Spleen (tissue), 11 donors: ENCODE results near the gene SHF. TPM values are rescaled to one million over a fixed set of nuclear protein-coding genes. Genes with fewer than 3 reads are reported as not detected.

Experiments used
- DNase-seq: peaks from one replicate; pipeline ENCODE4 v3.0.0-alpha.2; 2020
- H3K27ac ChIP-seq, 8 donors: fragments of 200-600 bp; sonication (generic) in 7 of 8; 1 replicate in 4 of 8; 2 replicates in 4 of 8; pipeline versions ENCODE4 v1.5.0 to v1.8.0; 2016 to 2021; ENCODE audit warnings: inconsistent platforms in 4 of 8, mild to moderate bottlenecking in 4 of 8, moderate library complexity in 1 of 8
- H3K27me3 ChIP-seq, 7 donors: fragments of 200-600 bp; sonication (generic) in 6 of 7; replicated peaks in 1 of 7; 1 replicate in 4 of 7; 2 replicates in 3 of 7; pipeline versions ENCODE4 v1.5.0 to v1.8.0; 2016 to 2021; ENCODE audit warnings: inconsistent platforms in 3 of 7, mild to moderate bottlenecking in 1 of 7
- H3K36me3 ChIP-seq, 6 donors: fragments of 200-600 bp; sonication (generic) in 5 of 6; 1 replicate in 4 of 6; 2 replicates in 2 of 6; pipeline versions ENCODE4 v1.5.0 to v1.8.0; 2016 to 2021; ENCODE audit warnings: inconsistent platforms in 2 of 6
- H3K4me1 ChIP-seq, 6 donors: fragments of 200-600 bp; sonication (generic) in 5 of 6; 1 replicate in 3 of 6; 2 replicates in 3 of 6; pipeline versions ENCODE4 v1.5.0 to v1.8.0; 2016 to 2021; ENCODE audit warnings: inconsistent platforms in 3 of 6
- H3K4me3 ChIP-seq, 8 donors: fragments of 200-600 bp; sonication (generic) in 7 of 8; 1 replicate in 4 of 8; 2 replicates in 4 of 8; pipeline versions ENCODE4 v1.5.0 to v1.8.0; 2016 to 2021; ENCODE audit warnings: inconsistent platforms in 4 of 8, mild to moderate bottlenecking in 4 of 8, moderate library complexity in 2 of 8
- H3K9me3 ChIP-seq, 8 donors: fragments of 200-600 bp; sonication (generic) in 7 of 8; 1 replicate in 4 of 8; 2 replicates in 4 of 8; pipeline versions ENCODE4 v1.5.0 to v1.8.0; 2016 to 2021; ENCODE audit warnings: inconsistent platforms in 4 of 8
- POLR2A ChIP-seq, 3 donors: fragments of 450-650 bp; IDR thresholded peaks; one replicate each; pipeline ENCODE4 v1.5.1; 2017; ENCODE audit warnings: antibody characterized with exemption in 3 of 3, mild to moderate bottlenecking in 1 of 3
- POLR2AphosphoS5 ChIP-seq, 3 donors: sonication (generic); formaldehyde crosslinking; IDR thresholded peaks; one replicate each; pipeline ENCODE4 v1.5.1; 2017; ENCODE audit warnings: antibody characterized with exemption in 3 of 3
- WGBS, 5 donors: extraction: QIAGEN DNeasy Blood & Tissue Kit in 3 of 5; methylation state at CpG; one replicate each; pipeline versions ENCODE4 v1.1.5 to v1.1.7; 2013 to 2018; 5-methylcytosine and 5-hydroxymethylcytosine counted together
- intact Hi-C: fragments of 100-400 bp; cut with DNase I; formaldehyde crosslinking; loops from one replicate; pipeline ENCODE4 v1.15.0; 2023; ENCODE audit warnings: low total_unique reads
- polyA plus RNA-seq, 3 donors: library from polyadenylated mRNA; stranded (reverse); fragments of 200-250 nt; gene quantifications; one replicate each; pipeline ENCODE4 v1.2.1, GENCODE V29; 2013
- total RNA-seq, 7 donors: library from RNA; depleted of rRNA in 3 of 7; stranded (reverse); fragments of >200 nt in 3 of 7; fragmentation: NEBNext Ultra II Directional in 4 of 7; extraction: Animal tissue kit (Norgen Biotek cat#: 25700) in 4 of 7; gene quantifications; one replicate each; pipeline versions ENCODE4 v1.1.0 to v1.2.1, GENCODE V29; 2016 to 2021
- TF ChIP-seq, protein P1 (sequence below), 11 experiments: fragments of 200-600 bp in 7 of 11; fragments of 450-650 bp in 4 of 11; sonication (generic) in 4 of 11; IDR thresholded peaks in 8 of 11; conservative IDR thresholded peaks in 3 of 11; 1 replicate in 7 of 11; 2 replicates in 4 of 11; pipeline versions ENCODE4 v1.4.0 to v1.8.0; 2016 to 2021; ENCODE audit warnings: antibody characterized with exemption in 11 of 11, inconsistent platforms in 4 of 11, mild to moderate bottlenecking in 1 of 11
- donor health status: healthy with polysubstance abuse.
- donor health status: DM: no; HTN: no; CAD: no; lungs with moderate emphysema.
- donor health status: DM: no; HTN: no; CAD: no.
- donor health status: Bipolar disorder and iron deficiency.
- donor health status: healthy.
- donor health status: DM: no; HTN: no; CAD: no.
- donor health status: DM: yes; HTN: yes; CAD: no.

SHF gene
- total and polyA plus RNA-seq, 10 donors: 1.9 to 8.8 (median 5.7) TPM

DNA sequence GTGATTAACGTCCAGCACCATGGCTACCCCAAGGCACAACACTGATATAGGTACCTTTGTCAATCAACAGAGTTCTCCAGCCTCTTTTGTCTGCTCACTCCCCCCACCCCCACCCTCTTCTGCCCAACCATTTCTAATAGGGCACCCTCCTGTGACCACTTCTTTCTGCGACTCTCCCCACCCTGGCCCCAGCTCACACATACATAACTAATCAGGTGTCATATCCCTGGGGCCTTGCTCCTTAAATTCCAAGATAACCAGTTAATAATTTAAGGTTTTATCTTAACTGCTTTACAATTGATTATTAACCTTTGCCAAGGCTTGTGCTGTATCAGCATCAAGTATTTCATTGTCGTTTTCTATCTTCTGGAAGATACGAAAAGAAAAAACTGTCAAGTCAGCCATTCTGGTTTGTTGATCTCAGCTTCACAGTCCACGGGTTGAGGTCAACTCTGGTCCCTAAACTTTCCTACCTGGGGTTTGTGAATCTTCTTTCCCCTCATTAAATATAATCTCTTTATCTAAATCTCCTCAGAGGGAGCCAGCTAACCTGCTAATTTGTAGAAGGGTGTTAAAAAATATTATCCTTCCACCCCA is 37.0 kb upstream of the SHF start:
- Histone ChIP-seq H3K9me3 (no peaks in the 10 kb centered on the region), H3K4me3 (no peak overlapping the region), H3K4me1 (no peaks in the 10 kb centered on the region), H3K27ac (no peak overlapping the region), H3K36me3 (no peaks in the 10 kb centered on the region), H3K27me3 (peaks cover 0 to 34% (median 5%) of the 10 kb centered on the region in 7 donors)
- no peak for DNase-seq
- 61 to 74% (median 65%) methylated on average over 5 of the region's 5 CpGs for WGBS, 5 donors
- TF ChIP-seq POLR2A (IDR thresholded peaks at IDR 0.05) (no peak), POLR2AphosphoS5 (IDR thresholded peaks at IDR 0.05) (no peak)
- TF ChIP-seq, protein P1, sequence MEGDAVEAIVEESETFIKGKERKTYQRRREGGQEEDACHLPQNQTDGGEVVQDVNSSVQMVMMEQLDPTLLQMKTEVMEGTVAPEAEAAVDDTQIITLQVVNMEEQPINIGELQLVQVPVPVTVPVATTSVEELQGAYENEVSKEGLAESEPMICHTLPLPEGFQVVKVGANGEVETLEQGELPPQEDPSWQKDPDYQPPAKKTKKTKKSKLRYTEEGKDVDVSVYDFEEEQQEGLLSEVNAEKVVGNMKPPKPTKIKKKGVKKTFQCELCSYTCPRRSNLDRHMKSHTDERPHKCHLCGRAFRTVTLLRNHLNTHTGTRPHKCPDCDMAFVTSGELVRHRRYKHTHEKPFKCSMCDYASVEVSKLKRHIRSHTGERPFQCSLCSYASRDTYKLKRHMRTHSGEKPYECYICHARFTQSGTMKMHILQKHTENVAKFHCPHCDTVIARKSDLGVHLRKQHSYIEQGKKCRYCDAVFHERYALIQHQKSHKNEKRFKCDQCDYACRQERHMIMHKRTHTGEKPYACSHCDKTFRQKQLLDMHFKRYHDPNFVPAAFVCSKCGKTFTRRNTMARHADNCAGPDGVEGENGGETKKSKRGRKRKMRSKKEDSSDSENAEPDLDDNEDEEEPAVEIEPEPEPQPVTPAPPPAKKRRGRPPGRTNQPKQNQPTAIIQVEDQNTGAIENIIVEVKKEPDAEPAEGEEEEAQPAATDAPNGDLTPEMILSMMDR (IDR thresholded peaks at IDR 0.05 in 8 of 11, conservative IDR thresholded peaks at IDR 0.05 in 3 of 11): no peak
- intact Hi-C loops: no loop called here

DNA sequence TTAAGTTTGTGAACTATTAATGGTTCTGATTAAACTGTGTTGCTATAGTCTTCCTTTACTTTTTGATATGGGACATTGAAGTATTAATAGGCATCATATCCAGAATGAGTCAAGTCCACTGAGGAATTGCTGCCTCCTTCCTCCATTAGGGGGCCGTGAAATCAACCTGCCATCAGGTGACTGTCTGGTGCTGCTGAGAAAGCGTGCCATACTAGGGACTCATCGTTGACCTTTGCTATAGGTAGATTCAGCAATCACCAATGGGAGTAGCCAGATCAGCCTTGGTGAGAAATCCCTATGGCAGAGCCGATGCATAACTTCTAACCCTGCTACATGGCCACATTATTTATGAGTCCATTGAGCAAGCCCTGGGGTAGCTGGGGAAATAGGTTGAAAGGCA is 34.2 kb upstream of the SHF start:
- 76 to 82% (median 79%) methylated on average over 4 of the region's 4 CpGs for WGBS, 5 donors
- peaks cover 0 to 38% (median 5%) of the 10 kb centered on the region in 7 donors for H3K27me3 ChIP-seq
- H3K36me3 ChIP-seq: no peaks in the 10 kb centered on the region
- intact Hi-C loops: no loop called here
- no peak overlapping the region for H3K4me3 ChIP-seq
- TF ChIP-seq POLR2A (IDR thresholded peaks at IDR 0.05): no peak
- TF ChIP-seq, protein P1 (IDR thresholded peaks at IDR 0.05 in 8 of 11, conservative IDR thresholded peaks at IDR 0.05 in 3 of 11): no peak
- no peak for TF ChIP-seq POLR2AphosphoS5 (IDR thresholded peaks at IDR 0.05)
- no peaks in the 10 kb centered on the region for H3K9me3 ChIP-seq
- no peak for DNase-seq
- no peaks in the 10 kb centered on the region for H3K4me1 ChIP-seq
- no peak overlapping the region for H3K27ac ChIP-seq

DNA sequence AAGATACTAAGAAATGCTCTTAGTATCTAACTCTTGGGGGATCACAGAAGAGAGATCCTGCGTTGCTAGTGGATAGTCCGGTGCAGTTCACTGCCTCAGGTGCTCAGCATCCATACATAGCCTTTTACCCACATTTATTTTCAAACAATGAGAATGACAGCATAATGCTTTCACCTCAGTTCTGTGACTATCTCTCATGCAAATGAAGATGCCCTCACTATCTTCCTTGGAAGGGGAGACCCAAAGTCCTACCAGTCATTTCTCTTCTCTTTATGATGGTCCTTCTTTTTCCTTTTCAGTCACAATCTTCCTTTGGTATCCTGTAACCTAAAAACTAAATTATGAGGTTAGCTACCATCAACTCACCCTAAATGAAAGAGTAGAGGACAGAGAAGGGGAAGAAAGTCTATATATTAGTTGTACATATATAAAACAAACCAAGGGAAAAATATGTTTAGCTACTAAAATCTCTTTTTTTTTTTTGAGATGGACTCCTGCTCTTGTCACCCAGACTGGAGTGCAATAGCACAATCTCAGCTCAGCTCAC is 33.4 kb upstream of the SHF start:
- no peak overlapping the region for H3K4me3 ChIP-seq
- TF ChIP-seq POLR2AphosphoS5 (IDR thresholded peaks at IDR 0.05): no peak
- TF ChIP-seq, protein P1 (IDR thresholded peaks at IDR 0.05 in 8 of 11, conservative IDR thresholded peaks at IDR 0.05 in 3 of 11): no peak
- TF ChIP-seq POLR2A (IDR thresholded peaks at IDR 0.05): no peak
- intact Hi-C loops: no loop called here
- H3K4me1 ChIP-seq: no peaks in the 10 kb centered on the region
- no peaks in the 10 kb centered on the region for H3K9me3 ChIP-seq
- no peaks in the 10 kb centered on the region for H3K36me3 ChIP-seq
- no peak for DNase-seq
- H3K27ac ChIP-seq: no peak overlapping the region
- peaks cover 0 to 38% (median 5%) of the 10 kb centered on the region in 7 donors for H3K27me3 ChIP-seq
- 79 to 97% (median 93%) methylated on average over 2 of the region's 2 CpGs for WGBS, 5 donors

DNA sequence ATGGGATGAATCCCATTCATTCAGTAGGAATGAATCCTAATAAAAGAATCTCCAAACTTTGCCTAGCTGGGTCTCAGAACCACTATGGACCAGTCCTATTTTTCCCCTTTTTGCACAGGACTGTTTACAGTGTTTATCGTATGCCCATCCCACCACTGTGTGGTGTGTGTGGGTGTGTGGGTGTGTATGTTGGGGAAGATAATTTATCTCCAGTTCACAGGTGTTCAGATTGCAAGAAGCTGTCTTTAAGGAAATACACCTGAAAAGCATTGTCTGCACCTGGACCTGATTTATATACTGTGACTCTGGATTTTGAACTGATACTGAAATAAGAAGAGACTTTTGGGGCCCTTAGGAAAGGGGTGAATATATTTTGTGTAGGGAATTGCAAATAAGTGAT is 24.7 kb upstream of the SHF start:
- intact Hi-C loops: no loop called here
- Histone ChIP-seq H3K36me3 (no peaks in the 10 kb centered on the region), H3K27ac (no peak overlapping the region), H3K27me3 (peaks cover 0 to 10% (median 0%) of the 10 kb centered on the region in 7 donors), H3K9me3 (peaks cover 0 to 5% (median 0%) of the 10 kb centered on the region in 8 donors), H3K4me1 (no peaks in the 10 kb centered on the region), H3K4me3 (no peak overlapping the region)
- DNase-seq: no peak
- 72 to 91% (median 86%) methylated on average over 1 of the region's 1 CpG for WGBS, 5 donors
- TF ChIP-seq POLR2A (IDR thresholded peaks at IDR 0.05) (no peak), POLR2AphosphoS5 (IDR thresholded peaks at IDR 0.05) (no peak)
- TF ChIP-seq, protein P1 (IDR thresholded peaks at IDR 0.05 in 8 of 11, conservative IDR thresholded peaks at IDR 0.05 in 3 of 11): no peak
